SKM-1 (cell line): Measurements from ENCODE around the gene GNG2.
"Not testable (repeated sequence)": the region's sequence is repeated elsewhere in the genome, so short reads cannot be mapped to it uniquely, and the experiment has no call there.

Experiments used
- DNase-seq: peaks from one replicate; lab custom pipeline; 2025; ENCODE audit not compliant: unreplicated experiment; lab: John Stamatoyannopoulos, UW

GNG2 gene

GRCh38 chr14:51884086-51884927, 23.9 kb downstream of the GNG2 start:
- peak; percentile 32 for DNase-seq

DNA sequence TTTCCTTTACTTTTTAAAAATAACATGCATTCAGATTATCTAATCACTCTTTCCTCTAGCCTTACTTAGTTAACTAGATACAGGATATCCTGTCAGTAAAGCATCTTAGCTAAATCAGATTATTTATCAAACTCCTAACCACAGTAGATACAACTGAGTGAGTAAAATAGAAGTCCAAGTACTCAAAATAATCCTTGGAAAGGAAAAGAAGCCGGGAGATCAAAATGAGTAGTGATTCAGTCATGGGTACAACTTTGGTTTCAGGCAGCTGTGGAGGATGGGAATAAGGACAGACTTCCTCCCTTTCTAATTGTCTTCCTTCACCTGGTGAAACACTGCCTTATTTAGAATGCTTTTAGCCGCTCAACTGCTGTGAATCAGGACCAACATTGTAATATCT, 29.4 kb downstream of the GNG2 start:
- no peak for DNase-seq

DNA sequence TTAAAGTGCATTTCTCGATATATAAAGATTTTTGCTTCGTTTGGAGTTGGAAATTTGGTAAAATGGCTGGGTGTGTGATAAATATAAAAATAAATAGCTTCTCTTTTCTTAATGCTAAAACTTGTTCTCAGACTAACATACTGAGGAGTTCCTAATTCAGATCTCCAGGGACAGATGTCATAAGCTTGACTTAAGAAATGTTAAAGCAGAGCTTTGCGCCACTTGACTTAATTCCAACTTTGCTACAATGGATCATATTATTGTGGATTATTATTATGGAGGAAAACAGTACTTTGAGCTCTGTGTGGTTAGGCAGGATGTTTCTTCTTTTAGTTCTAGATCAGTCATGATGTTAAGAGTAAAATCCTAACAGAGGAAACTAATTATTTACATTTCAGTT, 33.8 kb downstream of the GNG2 start:
- DNase-seq: no peak

DNA sequence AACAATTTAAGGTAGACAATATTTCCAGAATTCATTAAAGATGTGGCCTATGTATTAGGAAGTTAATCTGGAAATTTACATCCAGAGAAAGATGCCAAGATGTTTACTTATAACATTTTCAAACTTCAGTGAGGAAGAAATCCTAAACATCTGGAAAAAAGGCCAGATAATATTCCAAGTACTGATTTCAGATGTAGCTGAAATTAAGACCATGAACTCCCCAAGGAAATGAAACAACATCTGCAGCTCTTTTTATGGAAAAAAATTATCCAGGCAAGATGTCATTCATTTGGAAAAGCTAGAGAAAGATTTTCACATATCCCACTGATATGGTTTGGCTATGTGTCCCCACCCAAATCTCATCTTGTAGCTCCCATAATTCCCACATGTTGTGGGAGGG, 35.0 kb downstream of the GNG2 start:
- no peak for DNase-seq

GRCh38 chr14:51897791-51898355, 37.5 kb downstream of the GNG2 start:
- no peak for DNase-seq

DNA sequence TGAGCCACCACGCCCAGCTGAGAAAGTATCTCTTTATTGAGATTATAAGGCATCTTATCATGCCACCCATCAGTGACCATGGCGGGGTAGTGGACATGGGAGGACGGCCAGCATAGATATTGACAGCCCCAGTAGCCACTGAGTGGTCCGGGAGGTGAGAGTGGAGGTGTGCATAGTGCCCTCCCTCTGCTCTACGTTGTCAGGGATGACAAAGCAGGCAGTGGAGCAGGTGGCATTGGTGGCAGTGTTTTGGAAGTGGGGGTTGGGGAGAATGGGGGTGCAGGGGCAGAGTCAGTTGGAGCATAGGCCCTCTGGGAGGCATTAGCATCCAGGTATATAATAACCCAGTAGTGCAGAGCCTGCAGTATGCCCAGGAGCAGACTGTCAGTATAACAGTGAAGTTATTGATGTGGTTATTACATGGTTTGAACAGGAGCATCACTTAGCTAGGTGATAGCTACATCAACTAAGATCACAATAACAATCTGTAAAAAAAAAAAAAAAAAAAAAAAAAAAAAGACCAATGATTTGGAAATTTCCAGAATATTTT, 41.1 kb downstream of the GNG2 start:
- no peak for DNase-seq

- not testable (repeated sequence) for DNase-seq
Observed at GRCh38 chr14:51905656-51906121, 45.3 kb downstream of the GNG2 start.

DNA sequence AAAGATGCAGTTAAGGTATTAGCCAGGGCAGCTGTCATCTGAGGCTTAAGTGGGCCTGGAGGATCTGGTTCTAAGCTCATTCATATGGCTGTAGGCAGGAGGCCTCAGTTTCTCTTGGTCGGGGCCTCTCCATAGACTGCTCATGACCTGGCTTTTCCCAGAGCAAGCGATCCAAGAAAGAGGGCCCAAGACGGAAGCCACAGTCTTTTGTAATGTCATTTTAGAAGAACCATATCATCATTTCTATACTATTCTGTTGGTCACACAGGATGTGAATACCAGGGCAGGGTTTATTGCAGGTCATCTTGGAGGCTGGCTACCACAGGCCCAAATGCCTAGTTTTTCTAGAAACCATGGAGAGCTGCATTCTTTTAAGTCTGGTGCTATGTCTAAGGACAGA, 47.7 kb downstream of the GNG2 start:
- no peak for DNase-seq

GRCh38 chr14:51912112-51912786, 51.8 kb downstream of the GNG2 start:
- no peak for DNase-seq

DNA sequence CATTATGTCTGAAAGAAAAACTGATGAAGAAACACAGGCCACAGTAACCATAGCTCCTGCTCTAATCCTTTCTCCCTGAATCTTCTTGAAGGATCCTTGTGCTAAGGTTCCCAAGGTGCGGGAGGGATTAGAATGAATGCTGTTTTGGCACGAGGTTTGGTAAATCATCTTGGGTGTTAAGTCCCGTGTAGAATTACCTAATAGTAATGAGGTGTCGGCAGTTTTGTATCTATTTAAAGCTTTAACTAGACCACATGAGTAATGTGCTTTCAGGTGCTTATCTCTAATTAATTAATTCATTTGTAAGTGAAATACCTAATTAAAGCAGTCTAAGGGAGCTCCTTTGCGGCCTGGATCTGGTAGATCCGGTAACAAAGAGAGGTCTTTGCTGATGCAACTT, 53.9 kb downstream of the GNG2 start:
- no peak for DNase-seq

- no peak for DNase-seq
Observed at GRCh38 chr14:51917193-51917592, 56.8 kb downstream of the GNG2 start.

- DNase-seq: no peak
Observed at GRCh38 chr14:51921026-51921425, 60.6 kb downstream of the GNG2 start.

DNA sequence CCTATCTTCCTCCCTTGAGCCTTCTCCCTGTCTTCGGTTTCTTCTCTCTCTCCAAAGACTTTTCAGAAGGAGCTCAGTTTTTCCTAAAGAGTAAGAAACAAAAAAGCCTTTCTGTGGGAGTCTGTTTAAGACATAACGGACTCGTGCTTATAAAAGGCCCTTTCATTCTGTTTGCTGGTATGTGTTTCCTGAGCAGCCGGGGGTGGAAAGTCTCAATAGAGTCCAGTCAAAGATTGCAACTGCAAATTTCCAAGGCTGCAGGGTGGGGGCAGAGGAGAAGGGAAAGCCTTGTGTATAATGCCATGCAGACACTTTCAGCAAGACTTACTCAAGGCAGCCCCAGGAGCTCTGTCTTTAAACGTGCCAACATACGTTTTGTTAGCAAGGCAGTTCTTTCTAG, 62.2 kb downstream of the GNG2 start:
- DNase-seq: no peak

- no peak for DNase-seq
Observed at GRCh38 chr14:51924600-51924999, 64.2 kb downstream of the GNG2 start.

DNA sequence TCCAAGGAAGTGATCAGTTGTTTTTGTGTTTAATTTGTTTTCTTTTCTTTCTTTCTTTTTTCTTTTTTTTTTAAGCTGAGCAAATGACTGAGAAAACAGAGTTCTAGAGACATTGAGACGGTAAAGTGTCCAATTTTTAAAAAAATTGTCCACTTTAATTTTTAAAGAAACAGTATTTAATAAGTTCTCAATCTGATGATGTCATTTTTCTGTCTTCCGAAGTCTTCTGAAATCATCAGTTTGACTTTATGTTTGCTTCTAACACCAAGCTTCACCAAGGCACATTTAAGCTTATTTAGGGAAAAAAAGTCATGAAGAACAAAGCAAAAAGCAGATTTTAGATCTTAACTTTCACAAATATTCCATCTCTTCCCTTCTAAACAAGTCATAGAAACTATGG, 65.6 kb downstream of the GNG2 start:
- no peak for DNase-seq

DNA sequence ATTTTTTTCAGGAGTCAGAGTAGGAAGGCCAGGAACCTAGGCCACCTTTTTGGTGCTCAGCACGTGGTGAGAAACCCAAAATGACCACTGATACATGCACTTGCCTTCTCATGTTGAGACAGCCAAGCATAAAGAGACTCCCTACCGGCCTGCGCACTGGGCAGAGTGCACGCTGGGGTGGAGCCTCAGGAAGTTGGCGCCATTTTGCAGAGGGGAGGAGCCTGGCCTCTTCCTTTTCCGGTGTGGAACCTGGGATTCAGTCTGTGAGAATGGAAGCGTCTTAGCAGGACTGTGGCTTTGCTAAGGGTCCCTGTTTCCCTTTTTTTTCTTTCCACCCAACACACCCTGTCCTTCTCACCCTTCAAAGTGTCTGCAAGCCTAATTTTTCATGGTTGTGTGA, 66.0 kb downstream of the GNG2 start:
- DNase-seq: no peak

GRCh38 chr14:51928568-51928967, 68.2 kb downstream of the GNG2 start:
- DNase-seq: no peak

DNA sequence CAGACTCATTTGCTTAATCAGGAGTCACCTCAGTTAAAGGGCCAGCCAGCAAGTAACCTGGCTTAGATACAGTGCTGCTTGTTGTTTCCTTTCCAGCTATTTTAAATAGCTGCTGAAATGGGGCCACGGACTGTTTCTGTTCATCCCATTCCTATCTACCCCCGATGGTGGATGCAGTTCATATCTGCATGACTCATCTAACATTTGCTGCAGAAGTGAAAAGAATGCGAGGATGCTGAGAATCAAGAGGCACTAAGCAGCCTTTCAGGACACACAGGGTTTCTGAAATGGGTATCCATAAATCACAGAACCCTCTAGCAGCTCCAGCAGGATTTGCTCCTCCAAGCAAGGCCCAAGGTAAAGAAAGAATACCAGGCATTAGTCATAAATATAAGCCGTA, 68.8 kb downstream of the GNG2 start:
- no peak for DNase-seq

DNA sequence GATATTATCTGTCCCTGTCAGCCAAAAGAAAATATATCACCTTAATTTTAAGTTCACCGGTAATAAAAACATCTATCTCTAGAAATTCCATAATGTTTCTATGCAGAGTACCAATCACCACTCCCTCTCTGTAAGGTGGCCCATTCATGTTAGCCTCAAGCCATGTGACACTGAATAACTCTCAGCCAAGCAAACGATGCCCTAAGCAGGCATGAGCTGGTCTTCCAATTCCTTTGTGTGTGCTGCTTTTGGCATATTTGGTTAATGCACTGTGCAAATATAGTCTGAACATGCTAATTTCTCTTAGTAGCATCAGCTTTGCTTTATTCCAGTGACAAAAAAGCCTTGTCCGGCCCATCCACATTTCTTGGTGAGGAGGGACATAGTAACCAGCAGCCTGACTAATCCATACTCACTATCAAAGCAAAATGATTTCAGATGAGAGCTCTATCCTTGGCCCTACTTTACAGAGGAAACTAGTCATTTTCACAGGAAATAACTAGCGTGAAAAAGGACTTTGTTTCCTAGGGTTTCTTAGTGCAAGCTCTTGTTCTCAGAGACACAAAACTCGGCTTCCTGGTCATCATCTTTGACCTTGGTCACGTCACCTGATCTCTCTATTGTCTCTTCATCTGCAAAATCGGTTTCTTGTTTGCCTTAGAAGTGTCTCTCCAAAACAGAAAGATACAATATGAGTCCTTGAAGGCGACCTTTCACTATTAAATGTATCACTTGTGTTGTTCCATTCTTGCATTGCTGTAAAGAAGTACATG, 69.7 kb downstream of the GNG2 start:
- DNase-seq: no peak

DNA sequence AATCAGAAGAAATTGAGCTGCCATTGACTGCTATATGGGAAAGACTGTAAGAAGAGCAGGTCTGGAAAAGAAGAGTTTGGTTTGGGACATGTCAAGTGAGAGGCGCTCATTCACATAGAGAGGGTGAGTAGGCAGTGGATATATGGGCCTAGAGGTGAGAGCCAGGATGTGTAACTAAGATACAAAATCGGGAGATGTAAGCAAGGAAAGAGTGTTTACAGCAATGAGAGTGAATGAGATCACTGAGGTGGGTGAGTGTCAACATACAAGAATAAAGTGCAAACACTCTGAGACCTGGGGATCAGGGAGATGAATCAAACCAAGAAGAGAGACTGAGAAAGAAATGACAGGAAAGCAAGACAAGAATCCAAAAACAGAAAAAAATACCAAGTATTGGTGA, 70.9 kb downstream of the GNG2 start:
- DNase-seq: no peak

DNA sequence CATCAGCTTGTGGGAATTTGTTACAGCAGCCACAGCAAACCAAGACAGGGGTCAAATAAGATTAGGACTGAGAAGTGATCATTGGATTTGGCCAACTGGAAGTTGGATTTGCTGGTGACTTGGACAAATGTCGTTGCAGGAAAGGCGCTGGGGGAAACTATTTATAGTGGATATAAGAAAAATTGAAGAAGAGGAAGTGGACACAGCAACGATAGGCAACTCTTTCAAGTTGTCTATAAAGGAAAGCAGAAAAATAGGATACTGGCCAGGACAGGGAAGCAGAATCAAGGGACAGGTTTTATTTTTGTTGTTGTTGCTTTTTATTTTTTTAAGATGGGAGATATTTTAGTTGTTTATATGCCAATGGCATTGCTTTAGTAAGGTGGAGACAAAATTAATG, 72.8 kb downstream of the GNG2 start:
- DNase-seq: no peak
